ENCODE results near the gene ZNF580.

ZNF580 gene, protein sequence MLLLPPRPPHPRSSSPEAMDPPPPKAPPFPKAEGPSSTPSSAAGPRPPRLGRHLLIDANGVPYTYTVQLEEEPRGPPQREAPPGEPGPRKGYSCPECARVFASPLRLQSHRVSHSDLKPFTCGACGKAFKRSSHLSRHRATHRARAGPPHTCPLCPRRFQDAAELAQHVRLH

DNA sequence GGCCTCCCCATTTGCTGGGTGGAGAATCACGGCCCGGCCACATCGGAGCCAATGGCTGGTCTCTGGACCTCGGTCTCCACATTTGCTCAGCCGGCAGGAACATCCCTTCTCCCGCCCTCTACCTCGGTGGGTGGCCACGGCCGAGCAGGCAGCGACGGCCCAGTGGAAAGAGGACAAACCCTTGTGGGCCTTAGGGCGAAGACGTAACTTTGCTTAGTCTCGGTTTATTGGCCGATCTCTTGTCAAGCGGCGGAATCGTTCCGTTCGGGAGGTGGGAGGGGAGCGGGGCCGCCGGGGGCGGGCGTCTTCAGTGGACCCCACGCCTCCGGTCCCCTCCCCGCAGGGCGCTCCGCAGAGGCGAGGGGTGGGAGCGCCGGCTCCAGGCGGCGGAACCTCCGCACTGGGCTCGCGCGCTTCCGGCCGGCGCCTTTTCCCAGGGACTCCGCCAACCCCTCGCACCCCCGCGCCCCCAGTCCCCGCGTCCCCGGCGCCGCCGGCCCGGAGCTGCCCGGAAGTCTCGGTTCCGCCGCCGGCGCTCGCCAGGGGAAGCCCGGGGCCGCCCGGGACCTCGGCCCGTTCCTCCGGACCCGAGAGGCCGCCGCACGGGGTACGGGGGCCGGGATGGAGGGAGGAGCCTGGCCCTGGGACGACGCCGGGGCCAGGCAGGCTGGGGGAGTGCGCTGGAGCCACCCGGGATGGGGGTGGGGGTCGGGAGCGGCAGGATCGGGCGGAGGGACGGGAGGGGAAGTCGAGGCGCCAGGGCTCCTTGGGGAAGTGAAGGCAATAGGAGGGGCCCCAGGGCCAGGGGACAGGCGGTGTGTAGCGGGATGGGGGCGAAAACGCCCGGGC is at the start of gene ZNF580:
Gene ZNF580, plus strand, starts transcription at position 426 of the 849 bp plus-strand sequence. CDS start 1,507 bp downstream, outside the sequence.
- peak; percentile 57 for DNase-seq (ENCODE audit: low spot score)

DNA sequence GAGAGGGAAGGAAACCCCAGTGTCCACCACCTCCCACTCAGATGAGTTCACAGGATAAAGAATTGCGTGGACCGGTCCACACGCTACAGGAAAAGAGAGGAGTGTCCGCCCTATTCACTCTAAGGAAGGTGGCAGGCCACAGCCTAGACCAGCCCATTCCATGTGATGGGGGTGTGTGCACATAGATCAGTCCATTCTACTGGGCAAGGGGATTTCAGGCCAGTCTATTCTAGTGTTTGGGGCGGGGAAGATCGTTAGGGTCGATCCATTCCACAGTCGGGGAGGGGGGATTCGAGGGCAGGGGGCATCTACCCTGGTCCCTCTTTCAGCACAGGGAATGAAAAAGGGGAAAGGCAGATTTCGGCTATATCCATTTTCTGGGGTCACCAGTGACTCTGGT is 49.2 kb upstream of the ZNF580 start:
- no peak for DNase-seq (ENCODE audit: low spot score)

DNA sequence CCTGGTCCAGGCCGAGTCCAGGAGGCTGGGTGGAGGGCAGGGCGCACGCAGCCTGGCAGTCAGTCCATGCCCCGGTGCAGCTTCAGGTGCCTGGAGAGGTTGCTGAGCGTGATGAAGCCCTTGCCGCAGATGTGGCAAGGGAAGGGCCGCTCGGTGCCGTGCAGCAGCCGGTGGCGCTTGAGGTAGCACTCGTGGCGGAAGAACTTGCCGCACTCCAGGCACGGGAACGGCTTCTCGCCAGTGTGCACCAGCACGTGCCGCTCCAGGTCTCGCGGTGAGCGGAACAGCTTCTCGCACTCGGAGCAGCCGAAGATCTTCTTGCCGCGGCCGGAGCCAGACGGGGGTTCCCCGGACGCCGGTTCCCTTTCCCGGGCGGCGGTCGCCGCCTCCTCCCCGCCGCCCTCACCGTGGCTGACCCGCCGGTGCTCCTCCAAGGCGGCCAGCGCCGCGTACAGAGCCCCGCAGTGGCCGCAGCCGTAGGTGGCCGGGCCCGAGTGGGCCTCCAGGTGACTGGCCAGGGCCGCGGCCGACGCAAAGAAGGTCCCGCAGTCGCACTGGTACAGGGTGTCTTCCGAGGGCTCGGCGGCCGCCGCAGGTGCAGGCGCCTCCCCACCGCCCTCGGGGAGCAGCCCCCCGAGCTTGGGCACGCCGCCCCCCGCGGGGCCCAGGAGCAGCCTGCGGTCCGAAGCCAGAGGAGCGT is 48.3 kb upstream of the ZNF580 start:
- no peak for DNase-seq (ENCODE audit: low spot score)

DNA sequence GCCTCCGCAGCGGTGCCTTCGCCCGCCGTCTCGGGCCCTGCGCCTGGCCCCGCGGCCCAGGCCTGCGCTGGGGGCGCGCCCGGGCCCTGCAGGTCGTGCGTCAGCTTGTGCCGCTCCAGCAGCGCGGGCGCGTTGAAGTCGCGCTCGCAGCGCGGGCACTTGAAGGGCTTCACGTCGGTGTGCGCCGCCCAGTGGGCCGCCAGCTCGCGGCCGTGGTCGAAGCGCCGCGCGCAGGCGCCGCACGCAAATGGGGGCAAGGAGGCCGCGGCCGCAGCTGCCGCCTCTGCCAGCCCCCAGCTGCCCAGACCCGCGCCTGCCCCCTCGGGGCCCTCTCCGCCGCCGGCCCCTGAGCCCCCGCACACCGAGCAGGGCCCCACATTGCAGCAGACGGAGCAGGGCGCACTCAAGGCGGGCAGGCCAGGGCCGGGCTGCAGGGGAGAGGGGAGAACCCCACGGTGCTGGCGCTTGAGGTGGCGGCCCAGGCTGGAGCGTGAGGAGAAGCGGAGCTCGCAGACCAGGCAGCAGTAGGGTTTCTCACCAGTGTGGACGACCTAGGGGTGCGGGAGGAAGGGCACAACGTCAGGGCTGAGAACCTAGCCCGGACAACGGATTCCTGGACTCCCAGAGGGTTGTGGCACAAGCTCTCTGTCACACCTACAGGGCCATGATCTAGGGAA is 47.6 kb upstream of the ZNF580 start:
- no peak for DNase-seq (ENCODE audit: low spot score)

DNA sequence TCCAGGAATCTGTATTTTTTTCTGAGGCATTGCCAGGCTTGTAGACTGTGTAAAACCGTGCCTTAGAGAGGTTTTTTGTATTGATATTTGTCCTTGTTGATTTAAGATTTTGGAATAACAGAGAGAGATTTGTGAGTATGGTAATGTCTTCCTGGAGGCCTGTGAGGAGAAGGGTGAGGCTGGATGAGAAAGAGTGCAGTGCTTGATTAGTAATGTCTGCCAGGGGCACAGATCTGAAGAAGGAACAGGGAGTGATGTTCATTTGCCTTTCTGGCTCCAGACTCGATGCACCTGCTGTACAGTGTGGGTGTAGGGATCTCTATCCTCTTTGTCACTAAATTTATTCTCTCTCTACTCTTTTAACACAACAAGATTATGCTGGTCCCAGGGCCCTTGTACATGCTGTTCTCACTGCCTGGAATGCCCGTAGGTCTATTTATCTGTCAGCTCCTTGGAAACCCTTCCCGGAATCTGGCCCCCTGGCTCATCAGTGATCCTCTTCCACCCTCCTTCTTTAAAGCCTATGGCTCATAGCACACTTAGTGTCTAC is 45.7 kb upstream of the ZNF580 start:
- no peak for DNase-seq (ENCODE audit: low spot score)

DNA sequence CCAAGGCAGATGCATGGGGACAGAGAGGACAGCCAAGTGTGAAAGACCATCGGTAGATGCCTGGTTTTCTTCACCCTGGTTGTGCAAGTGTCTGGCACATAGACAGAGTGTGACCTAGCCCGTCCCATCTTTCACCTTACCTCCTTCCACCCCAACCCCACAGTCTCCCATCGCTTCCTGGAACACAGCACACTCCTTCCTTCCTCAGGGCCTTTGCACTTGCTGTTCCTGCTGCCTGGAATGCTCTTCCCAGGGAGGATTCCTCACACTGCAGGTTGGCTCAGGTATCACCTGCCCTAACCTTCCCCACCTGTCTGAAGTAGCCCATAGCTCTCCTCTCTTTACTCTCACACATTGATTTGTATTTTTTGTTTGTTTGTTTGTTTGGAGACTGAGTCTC is 44.5 kb upstream of the ZNF580 start:
- DNase-seq (ENCODE audit: low spot score): no peak

DNA sequence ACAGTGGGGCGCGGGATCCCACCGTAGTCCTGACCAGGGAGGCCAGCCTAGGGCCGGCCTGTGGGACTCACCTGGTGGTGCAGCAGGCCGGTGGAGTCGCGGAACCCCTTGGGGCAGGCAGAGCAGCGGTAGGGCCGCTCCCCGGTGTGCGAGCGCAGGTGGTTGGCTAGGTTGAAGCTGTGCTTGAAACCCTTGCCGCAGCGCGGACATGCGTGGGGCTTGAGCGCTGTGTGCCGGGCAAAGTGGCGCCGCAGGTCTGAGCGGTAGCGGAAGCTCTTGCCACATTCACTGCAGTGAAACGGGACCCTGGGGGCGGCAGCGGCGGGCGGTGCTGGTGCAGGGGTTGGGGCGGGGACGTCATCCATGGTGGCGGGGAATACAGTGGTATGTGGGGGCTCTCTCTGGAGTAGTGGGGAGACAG is 43.3 kb upstream of the ZNF580 start:
- DNase-seq (ENCODE audit: low spot score): no peak

DNA sequence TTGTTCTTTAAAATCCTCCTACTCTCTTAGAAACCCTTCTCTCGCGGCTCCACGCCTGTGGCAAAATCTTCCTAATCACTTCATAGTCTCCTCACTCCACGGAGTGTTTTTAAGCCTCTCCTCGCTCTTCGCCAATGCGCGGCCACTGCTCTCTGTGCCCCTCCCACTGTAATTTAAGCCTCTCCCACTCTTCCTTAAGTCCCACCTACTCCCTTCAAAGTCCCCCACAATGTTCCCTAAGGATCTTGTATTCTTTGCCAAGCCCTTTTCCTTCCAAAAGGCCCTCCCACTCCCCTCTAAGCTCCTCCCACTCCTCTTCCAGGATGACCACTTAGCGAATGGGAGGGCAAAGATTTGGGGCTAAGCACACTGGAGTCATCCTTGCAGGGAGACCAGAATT is 42.8 kb upstream of the ZNF580 start:
- no peak for DNase-seq (ENCODE audit: low spot score)

DNA sequence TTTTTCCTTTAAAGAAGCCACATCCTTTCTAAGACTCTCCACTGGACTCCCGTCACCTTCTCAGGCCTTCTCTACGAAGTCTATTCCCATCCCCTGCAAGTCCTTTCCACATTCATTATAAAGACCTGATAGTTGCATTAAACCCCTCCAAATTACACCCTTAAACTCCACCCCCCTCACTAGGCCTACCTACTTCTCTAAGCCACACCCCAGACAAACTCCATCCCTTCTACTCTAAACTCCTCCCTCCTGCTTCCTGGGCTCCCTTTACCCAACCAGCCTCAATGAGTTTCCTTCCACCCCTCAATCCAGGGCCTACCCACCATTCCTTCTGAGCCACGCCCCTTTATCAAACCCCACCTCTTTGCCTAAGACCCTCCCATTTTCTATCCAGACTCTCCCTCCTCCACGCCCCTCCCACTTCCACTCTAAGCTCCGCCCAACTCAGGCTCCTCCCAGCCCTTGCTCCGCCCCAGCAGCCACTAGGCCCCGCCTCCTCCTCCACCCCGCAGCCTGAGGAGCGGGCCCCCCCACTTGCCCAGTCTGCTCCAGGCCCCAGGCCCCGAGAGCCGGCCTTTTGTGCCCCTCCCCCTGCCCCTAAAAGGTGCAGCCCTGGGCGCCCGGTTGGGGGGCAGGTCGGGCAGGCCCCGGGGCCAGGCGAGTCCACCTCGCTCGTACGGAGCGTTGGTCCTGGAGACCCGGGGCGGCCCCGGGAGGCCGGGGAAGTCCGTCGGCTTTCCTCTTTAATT is 41.9 kb upstream of the ZNF580 start:
- DNase-seq (ENCODE audit: low spot score): peak; percentile 91

DNA sequence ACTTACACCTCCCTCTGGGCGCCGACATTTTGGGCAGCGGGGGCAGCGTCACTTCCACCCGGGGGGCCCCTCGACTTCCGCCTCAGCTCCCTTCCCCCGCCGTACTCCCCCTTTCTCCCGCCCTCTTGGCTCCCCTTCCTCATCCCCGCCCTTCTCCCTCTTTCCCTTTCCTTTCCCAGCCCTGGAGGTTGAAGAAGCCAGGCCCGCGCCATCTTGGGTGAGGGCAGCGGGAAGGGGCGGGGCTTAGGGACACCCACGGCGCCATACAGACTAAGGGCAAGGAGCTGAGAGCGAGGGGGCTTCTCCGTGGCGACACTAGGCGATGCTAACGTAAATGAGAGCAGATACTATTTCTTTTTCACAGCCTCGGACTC is 41.3 kb upstream of the ZNF580 start, which contains the start of gene FIZ1:
Gene FIZ1, minus strand, starts transcription at position 50 of the 374 bp plus-strand sequence. CDS start 1,652 bp downstream, outside the sequence.
- peak; percentile 83 for DNase-seq (ENCODE audit: low spot score)

DNA sequence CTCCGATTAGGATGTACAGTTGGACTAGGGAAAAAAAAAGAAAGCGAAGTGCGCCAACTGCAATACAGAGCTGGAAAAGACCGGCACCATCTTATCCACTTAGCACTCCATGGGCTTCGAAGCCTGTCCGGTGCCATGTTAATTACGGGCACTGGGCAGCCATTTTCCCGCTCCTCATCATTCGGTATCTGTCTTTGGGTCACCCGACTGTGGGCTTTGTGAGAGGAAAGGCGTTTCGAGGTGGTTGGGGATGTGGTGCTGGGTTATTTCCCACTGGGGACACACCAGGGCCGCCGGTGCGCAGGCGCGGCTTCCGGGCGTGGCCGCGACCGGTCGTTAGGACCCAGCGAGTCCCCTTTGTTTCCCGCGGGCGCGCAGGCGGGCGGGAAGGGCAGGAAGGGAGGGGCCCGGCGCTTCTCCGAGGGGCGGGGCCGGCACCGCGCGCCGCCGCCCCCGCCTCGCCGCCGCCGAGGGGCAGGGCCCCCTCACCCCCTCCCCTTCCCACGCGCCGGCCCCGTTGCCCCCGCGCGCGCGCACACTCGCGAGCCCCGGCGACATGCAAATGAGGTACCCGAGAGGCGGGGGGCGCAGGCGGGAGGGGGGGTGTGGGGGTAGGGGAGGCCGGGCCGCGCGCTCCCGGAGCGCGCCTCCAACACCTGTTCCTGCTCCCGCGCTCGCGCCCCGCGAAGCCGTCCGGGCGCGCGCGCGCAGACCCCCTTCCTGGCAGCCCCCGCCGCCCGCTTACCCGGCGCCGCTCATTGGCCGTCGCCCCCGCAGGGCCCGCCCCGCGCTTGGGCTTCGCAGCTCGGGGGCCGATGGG is 40.8 kb upstream of the ZNF580 start, which contains the start of gene ZNF524:
Gene ZNF524, plus strand, starts transcription at position 447 of the 820 bp plus-strand sequence. CDS start 1,825 bp downstream, outside the sequence.
- DNase-seq (ENCODE audit: low spot score): peak; percentile 86

DNA sequence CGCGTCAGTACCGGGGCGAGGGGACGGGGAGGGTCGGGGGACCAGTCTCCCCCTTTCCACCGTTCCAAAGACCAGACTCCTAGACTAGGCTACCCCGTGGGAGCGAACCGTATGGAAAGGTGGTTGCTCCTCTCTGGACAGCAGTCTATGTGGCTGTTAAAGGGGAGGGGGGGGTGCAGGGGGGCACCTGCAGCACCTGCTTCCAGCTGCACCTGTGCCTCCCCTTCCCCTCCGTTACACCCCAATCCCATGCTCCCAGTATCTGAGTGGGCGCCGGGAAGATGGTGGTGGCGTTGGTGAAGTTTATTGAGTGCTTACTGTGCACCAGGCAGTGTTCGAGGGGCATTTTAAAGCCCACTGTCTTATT is 40.2 kb upstream of the ZNF580 start:
- DNase-seq (ENCODE audit: low spot score): no peak

DNA sequence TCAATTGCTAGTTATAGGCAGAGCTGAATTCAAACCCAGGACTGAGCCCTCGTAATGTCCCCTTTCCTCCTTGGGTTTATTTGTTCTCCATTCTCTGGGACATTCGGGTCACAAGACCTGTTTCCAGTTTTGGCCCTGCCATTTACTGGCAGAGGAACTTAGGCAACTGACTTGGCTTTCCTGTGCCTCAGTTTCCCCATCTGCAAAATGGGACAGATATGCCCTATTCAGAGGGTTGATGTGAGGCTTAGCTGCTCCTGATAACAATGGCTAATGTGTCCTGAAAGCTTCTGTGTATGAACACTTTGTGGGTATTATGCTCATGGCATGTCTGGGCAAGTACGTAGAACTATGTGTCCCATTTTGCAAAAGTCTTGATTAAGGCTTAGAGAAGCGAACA is 39.7 kb upstream of the ZNF580 start:
- no peak for DNase-seq (ENCODE audit: low spot score)

DNA sequence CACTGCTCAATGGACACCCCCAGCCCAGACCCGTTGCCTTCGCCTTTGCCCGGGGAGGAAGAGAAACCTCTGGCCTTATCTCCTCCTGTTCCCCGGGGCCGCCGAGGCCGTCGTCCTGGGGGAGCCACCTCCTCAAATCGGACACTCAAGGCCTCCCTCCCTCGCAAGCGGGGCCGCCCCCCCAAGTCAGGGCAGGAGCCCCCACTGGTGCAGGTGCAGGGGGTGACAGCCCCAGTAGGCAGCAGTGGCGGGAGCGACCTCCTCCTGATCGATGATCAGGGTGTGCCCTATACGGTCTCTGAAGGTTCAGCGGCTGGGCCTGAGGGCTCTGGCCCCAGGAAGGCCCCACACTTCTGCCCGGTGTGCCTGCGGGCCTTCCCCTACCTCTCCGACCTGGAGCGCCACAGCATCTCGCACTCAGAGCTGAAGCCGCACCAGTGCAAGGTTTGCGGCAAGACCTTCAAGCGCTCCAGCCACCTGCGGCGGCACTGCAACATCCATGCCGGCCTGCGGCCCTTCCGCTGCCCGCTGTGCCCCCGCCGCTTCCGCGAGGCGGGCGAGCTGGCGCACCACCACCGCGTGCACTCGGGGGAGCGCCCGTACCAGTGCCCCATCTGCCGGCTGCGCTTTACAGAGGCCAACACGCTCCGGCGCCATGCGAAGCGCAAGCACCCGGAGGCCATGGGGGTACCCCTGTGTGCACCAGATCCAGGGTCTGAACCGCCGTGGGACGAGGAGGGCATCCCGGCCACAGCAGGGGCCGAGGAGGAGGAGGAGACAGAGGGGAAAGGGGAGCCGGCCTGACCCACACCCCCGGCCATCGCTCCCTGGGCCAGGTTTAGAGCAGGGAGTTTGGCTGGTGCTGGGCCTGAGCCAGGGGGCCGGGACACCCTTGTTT is 38.4 kb upstream of the ZNF580 start:
- no peak for DNase-seq (ENCODE audit: low spot score)

DNA sequence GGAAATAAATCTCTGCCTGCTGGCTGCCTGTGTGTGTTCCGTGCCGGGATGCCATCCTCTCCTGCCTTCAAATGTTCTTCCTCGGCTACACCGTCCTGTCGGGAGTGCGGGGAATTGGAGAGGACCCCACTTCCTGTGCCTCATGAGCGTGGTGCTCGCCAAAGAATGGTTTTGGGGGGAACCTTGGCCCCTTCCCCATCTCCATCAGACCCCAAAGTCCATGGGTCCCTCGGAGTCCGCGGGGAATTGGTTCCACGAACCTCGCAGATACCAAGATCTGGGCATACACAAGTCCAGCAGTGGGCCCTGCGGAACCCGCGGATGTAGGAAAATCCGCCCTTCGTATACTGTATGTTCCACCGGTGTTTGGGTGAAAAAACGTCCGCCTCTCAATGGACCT is 37.7 kb upstream of the ZNF580 start:
- DNase-seq (ENCODE audit: low spot score): no peak

DNA sequence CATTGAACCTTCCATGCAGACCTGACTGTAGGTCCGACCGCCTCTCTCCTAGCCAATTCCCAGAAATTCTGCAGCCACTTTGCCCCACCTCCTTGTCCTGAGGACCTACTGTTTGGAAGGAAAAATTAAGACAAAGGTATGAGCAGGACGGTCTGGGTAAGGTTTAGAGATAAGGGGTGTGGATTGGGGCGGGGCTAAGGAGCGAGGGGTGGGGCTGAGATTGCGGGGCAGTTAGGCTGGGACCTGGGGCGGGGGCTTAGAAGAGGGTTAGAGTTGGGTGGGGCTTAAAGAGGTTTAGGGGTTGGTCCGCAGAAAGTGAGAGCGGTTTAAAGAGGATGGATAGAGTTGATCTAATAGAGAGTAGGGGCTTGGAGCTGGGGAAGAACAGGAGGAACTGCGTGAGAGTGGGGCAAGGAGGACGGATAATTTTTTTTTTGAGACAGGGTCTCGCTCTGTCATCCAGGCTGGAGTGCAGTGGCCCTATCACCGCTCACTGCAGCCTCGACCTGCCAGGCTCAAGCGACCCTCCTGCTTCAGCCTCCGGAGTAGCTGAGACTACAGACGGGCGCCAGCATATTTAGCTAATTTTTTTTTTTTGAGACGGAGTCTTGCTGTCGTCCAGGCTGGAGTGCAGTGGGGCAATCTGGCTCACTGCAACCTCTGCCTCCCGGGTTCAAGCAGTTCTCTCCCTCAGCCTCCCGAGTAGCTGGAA is 37.1 kb upstream of the ZNF580 start:
- DNase-seq (ENCODE audit: low spot score): no peak

DNA sequence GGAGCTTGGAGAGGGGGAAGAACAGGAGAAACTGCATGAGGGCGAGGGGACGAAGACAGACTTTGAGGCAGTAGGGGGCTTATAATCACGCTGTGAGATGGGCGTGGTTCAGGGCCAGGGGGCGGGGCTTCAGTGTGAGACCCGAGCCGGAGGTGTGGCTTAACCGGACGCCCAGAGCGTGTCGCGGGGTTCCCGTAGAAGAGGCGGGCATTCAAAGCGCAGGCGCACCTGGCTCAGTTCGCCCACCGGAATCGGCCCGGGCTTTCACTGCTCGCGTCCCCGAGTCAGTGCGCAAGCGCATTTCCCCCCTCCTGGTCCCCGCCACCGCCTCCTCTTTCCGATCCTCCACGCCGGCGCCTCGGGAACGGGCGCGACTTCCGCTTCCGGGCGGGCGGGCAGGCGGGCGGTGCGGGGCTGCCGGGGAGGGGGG is 35.6 kb upstream of the ZNF580 start:
- peak; percentile 95 for DNase-seq (ENCODE audit: low spot score)

DNA sequence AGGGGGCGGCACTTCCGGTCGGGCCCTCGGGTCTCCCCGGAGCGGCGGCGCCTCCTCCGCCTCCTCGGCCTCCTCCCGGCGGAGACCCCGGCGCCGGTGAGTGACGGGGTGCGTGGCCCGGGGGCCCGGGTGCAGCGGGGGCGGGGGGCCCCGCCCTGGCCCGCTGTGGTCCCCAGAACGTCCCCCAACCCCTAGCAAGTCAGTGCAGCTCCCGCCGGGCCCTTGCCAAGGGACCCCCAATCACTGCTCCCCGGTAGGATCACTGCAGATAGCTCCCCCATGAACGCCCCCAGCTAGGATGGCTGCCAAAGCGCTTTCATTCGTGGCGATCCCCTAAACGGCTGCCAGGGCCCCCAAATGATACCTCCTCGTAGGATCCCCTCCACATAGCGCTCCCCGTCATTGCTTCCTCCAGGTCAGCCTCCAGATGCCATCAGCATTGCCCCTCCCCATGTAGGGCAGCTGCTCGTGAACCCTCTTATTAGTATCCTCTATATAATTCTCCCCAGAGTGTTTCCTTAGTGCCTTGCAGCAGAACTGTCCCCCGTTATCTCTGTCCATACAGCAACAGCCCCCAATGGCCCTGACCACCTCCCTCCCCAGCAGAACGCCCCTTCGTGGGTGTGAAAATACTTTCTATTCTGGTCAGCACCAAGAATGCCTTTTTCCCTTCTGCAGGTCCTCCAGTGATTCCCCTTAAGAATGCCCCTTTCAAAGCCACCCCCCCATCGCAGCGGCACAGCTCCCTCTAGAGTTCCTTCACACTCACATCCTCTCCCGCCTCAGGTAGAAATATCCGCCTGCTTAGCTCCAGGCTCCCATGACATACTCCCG is 34.9 kb upstream of the ZNF580 start, which contains the start of gene ZNF865:
Gene ZNF865, plus strand, starts transcription at position 11 of the 834 bp plus-strand sequence. CDS start 7,972 bp downstream, outside the sequence.
- DNase-seq (ENCODE audit: low spot score): peak; percentile 68
